GM21723 (cell line): ENCODE measurements around the gene LMOD2.

ENCODE experiments used
- ATAC-seq: cut with Tn5 transposase; IDR thresholded peaks from one replicate; pipeline ENCODE4 v1.9.1; 2021; ENCODE audit warnings: mild to moderate bottlenecking, moderate library complexity; ENCODE audit not compliant: unreplicated experiment

LMOD2 gene

DNA sequence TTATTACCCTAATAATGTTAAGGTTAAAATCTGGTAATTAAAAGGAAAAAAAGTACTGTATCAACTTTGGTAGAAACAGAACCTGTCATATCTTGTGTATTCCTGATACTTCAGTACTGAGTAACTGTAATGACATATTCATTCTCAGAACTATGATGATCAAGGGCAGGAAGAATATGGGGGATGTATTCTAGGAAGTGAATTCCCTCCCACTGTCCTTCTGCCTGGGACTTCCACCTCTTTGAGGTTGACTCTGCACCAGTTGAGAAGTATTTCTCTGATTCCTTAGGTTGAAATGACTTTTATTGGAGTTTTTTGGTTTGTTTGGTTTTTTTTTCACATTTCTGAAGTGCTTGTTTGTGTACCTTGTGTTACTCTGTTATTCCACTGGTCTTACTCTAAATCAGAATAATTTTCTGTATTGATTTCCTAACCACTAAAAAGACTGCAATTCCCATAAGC is 56.2 kb downstream of the LMOD2 start:
- ATAC-seq = no peak

DNA sequence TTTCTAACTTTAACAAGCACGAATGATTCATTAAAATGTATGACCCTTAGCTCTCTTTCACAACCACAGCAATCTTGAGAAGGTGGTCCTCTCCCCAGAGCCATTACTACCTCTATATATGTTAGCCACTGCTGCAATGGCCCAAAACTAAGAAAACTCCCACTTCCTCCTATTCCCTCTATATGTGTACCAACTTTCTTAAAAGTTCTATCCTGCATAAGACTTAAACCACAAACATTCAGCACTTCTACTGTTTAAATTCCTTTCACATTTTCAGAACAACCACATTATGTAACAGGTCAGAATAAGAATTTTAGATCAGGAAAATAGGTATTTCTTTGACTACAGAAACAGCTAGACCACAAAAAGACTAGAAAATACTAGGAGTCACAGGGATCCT is 57.0 kb downstream of the LMOD2 start:
- peak; percentile 45 for ATAC-seq
